ENCODE results near the gene SSTR5.

SSTR5 gene

GRCh38 chr16:1054660-1055556, 17.6 kb upstream of the SSTR5 start:
- peak; percentile 93 for DNase-seq (ENCODE audit: low spot score)

- DNase-seq (ENCODE audit: low spot score), result no peak
These were observed 17.0 kb upstream of the SSTR5 start for GRCh38 chr16:1055557-1055924.

- no peak for DNase-seq (ENCODE audit: low spot score)
These were observed 16.4 kb upstream of the SSTR5 start for GRCh38 chr16:1056196-1056595.

GRCh38 chr16:1057252-1057932, 15.2 kb upstream of the SSTR5 start:
- peak; percentile 83 for DNase-seq (ENCODE audit: low spot score)

- DNase-seq (ENCODE audit: low spot score), result no peak
These were observed 14.3 kb upstream of the SSTR5 start for GRCh38 chr16:1058216-1058615.

GRCh38 chr16:1059310-1059709, 13.2 kb upstream of the SSTR5 start:
- DNase-seq (ENCODE audit: low spot score), result no peak

GRCh38 chr16:1060416-1061340, 11.9 kb upstream of the SSTR5 start:
- no peak for DNase-seq (ENCODE audit: low spot score)

GRCh38 chr16:1061769-1062505, 10.6 kb upstream of the SSTR5 start:
- no peak for DNase-seq (ENCODE audit: low spot score)

- DNase-seq (ENCODE audit: low spot score), result no peak
These were observed 9.7 kb upstream of the SSTR5 start for GRCh38 chr16:1062895-1063294.

- no peak for DNase-seq (ENCODE audit: low spot score)
These were observed 8.8 kb upstream of the SSTR5 start for GRCh38 chr16:1063728-1064127.

- DNase-seq (ENCODE audit: low spot score), result no peak
These were observed 6.9 kb upstream of the SSTR5 start for GRCh38 chr16:1065469-1066128.

- no peak for DNase-seq (ENCODE audit: low spot score)
These were observed 5.9 kb upstream of the SSTR5 start for GRCh38 chr16:1066584-1067172.

- no peak for DNase-seq (ENCODE audit: low spot score)
These were observed 4.9 kb upstream of the SSTR5 start for GRCh38 chr16:1067629-1068028.

GRCh38 chr16:1068451-1068850, 4.1 kb upstream of the SSTR5 start:
- DNase-seq (ENCODE audit: low spot score), result no peak

- no peak for DNase-seq (ENCODE audit: low spot score)
These were observed 3.4 kb upstream of the SSTR5 start for GRCh38 chr16:1069154-1069553.

GRCh38 chr16:1070084-1070863, 2.3 kb upstream of the SSTR5 start:
- no peak for DNase-seq (ENCODE audit: low spot score)

- DNase-seq (ENCODE audit: low spot score), result no peak
These were observed 1.6 kb upstream of the SSTR5 start for GRCh38 chr16:1070864-1071408.

- no peak for DNase-seq (ENCODE audit: low spot score)
These were observed 854 bp upstream of the SSTR5 start for GRCh38 chr16:1071561-1072225.

- no peak for DNase-seq (ENCODE audit: low spot score)
These were observed 663 bp downstream of the SSTR5 start for GRCh38 chr16:1073262-1073558.

All from GM03348 (cell line).